GM19035 (cell line): ENCODE results near the gene BATF.
"Not testable (repeated sequence)": the region's sequence is repeated elsewhere in the genome, so short reads cannot be mapped to it uniquely, and the experiment has no call there.

Source experiments
- ATAC-seq: cut with Tn5 transposase; IDR thresholded peaks from one replicate; pipeline ENCODE4 v1.9.1; 2021; ENCODE audit not compliant: unreplicated experiment

Gene BATF

GRCh38 chr14:75522224-75522982, at the start of gene BATF:
Gene BATF (plus strand): TSS chr14:75522469. CDS start chr14:75522683, 214 bp downstream.
- peak; percentile 61 for ATAC-seq

- not testable (repeated sequence) for ATAC-seq
Measured at GRCh38 chr14:75474127-75474526, 48.1 kb upstream of the BATF start.

GRCh38 chr14:75476274-75476995, 45.8 kb upstream of the BATF start:
- ATAC-seq = no peak

- no peak for ATAC-seq
Measured at GRCh38 chr14:75477881-75478280, 44.4 kb upstream of the BATF start.

GRCh38 chr14:75479770-75480600, 42.3 kb upstream of the BATF start:
- ATAC-seq = peak; percentile 64

GRCh38 chr14:75482366-75482765, 39.9 kb upstream of the BATF start:
- no peak for ATAC-seq

GRCh38 chr14:75484711-75485429, 37.4 kb upstream of the BATF start:
- no peak for ATAC-seq

GRCh38 chr14:75486318-75486717, 36.0 kb upstream of the BATF start:
- no peak for ATAC-seq

GRCh38 chr14:75487155-75487671, 35.1 kb upstream of the BATF start:
- ATAC-seq = no peak

- ATAC-seq = no peak
Measured at GRCh38 chr14:75489480-75489837, 32.8 kb upstream of the BATF start.

- no peak for ATAC-seq
Measured at GRCh38 chr14:75491376-75491978, 30.8 kb upstream of the BATF start.

GRCh38 chr14:75492832-75493591, 29.3 kb upstream of the BATF start:
- ATAC-seq = no peak

GRCh38 chr14:75493592-75494087, 28.6 kb upstream of the BATF start:
- ATAC-seq = no peak

GRCh38 chr14:75494896-75495295, 27.4 kb upstream of the BATF start:
- no peak for ATAC-seq

GRCh38 chr14:75495399-75495798, 26.9 kb upstream of the BATF start:
- no peak for ATAC-seq

GRCh38 chr14:75495882-75496281, 26.4 kb upstream of the BATF start:
- ATAC-seq = no peak

- no peak for ATAC-seq
Measured at GRCh38 chr14:75496755-75497154, 25.5 kb upstream of the BATF start.

GRCh38 chr14:75497191-75497590, 25.1 kb upstream of the BATF start:
- peak; percentile 46 for ATAC-seq

- ATAC-seq = no peak
Measured at GRCh38 chr14:75497701-75498100, 24.6 kb upstream of the BATF start.
